Caco-2 (cell line): ENCODE measurements around the gene PARD3. TPM values are rescaled to one million over a fixed set of nuclear protein-coding genes. Genes with fewer than 3 reads are reported as not detected.

Source experiments
- BruUV-seq: library from RNA; stranded (reverse); fragments of 400-500 nt; replicated peaks from 2 replicates; lab custom pipeline; 2021; lab: Mats Ljungman, UMichigan
- CTCF ChIA-PET: fragments of 300-600 bp; sonication (Branson Sonifier 250); formaldehyde crosslinking; loops from one replicate; lab custom pipeline; 2022; ENCODE audit warnings: antibody characterized with exemption; lab: Charles Lee
- POLR2A ChIA-PET: fragments of 300-600 bp; sonication (Branson Sonifier 250); formaldehyde crosslinking; loops from one replicate; lab custom pipeline; 2022; ENCODE audit warnings: antibody characterized with exemption; lab: Charles Lee
- DNase-seq, 2 experiments: peaks; one replicate each; pipeline versions ENCODE4 v3.0.0 to v3.0.0-alpha.2; 2020 to 2022
- H3K27me3 ChIP-seq: replicated peaks from 2 replicates; pipeline ENCODE4 v1.6.0; 2011; ENCODE audit warnings: low read length; ENCODE audit not compliant: control insufficient read depth, insufficient read depth
- H3K36me3 ChIP-seq: 2 replicates; pipeline ENCODE4 v1.5.1; 2011; ENCODE audit warnings: low read length; ENCODE audit not compliant: control insufficient read depth, insufficient read depth
- H3K4me1 ChIP-seq: fragments of 250-450 bp; sonication (Bioruptor Pico); 2 replicates; pipeline ENCODE4 v1.5.1; 2020; ENCODE audit warnings: mild to moderate bottlenecking
- H3K4me3 ChIP-seq: 2 replicates; pipeline ENCODE4 v1.5.1; 2011; ENCODE audit warnings: low read depth, mild to moderate bottlenecking, control low read depth, low read length
- H3K9me3 ChIP-seq: fragments of 250-450 bp; sonication (Bioruptor Pico); 2 replicates; pipeline ENCODE4 v1.5.1; 2020; ENCODE audit warnings: mild to moderate bottlenecking, moderate library complexity
- H3K27ac Mint-ChIP-seq: one replicate; pipeline ENCODE4 v1.8.0; 2022; ENCODE audit warnings: mixed read lengths; ENCODE audit not compliant: unreplicated experiment
- H3K27me3 Mint-ChIP-seq: one replicate; pipeline ENCODE4 v1.8.0; 2022; ENCODE audit warnings: mixed read lengths; ENCODE audit not compliant: insufficient read depth, unreplicated experiment
- H3K36me3 Mint-ChIP-seq: one replicate; pipeline ENCODE4 v1.8.0; 2022; ENCODE audit warnings: mild to moderate bottlenecking, mixed read lengths; ENCODE audit not compliant: insufficient read depth, unreplicated experiment
- H3K4me1 Mint-ChIP-seq: one replicate; pipeline ENCODE4 v1.8.0; 2022; ENCODE audit warnings: low read depth, mixed read lengths; ENCODE audit not compliant: unreplicated experiment
- H3K4me3 Mint-ChIP-seq: one replicate; pipeline ENCODE4 v1.8.0; 2022; ENCODE audit warnings: mild to moderate bottlenecking, moderate library complexity, mixed read lengths; ENCODE audit not compliant: unreplicated experiment
- H3K9me3 Mint-ChIP-seq: one replicate; pipeline ENCODE4 v1.8.0; 2022; ENCODE audit warnings: mixed read lengths; ENCODE audit not compliant: unreplicated experiment
- CTCF ChIP-seq, 2 experiments: fragments of 200-600 bp in 1 of 2; IDR thresholded peaks; 1 replicate in 1 of 2; 2 replicates in 1 of 2; pipeline versions ENCODE4 v1.5.1 to v1.8.0; 2011 to 2022; ENCODE audit warnings: antibody characterized with exemption in 1 of 2, control low read depth in 1 of 2, inconsistent platforms in 1 of 2, low read depth in 1 of 2, low read length in 1 of 2, mild to moderate bottlenecking in 1 of 2, moderate library complexity in 1 of 2; ENCODE audit not compliant: insufficient read depth in 1 of 2, severe bottlenecking in 1 of 2, unreplicated experiment in 1 of 2
- intact Hi-C: fragments of 100-400 bp; cut with micrococcal nuclease; formaldehyde crosslinking; loops from one replicate; pipeline ENCODE4 v1.10.0; 2022; ENCODE audit not compliant: unreplicated experiment
- total RNA-seq: library from RNA; stranded (reverse); gene quantifications from 2 replicates; pipeline ENCODE4 v1.2.3, GENCODE V29; 2022

Gene PARD3
- total RNA-seq, 1 experiment from 2014 or later = 80.7 TPM

GRCh38 chr10:34638406-34639054, 176.6 kb downstream of the PARD3 start:
- ChIA-PET POLR2A (no interaction called here), CTCF (interaction anchor here (0.7 to 1.3 kb wide), 12 partner anchors 9 to 391 kb away, joined by 3 to 5 read pairs (median 4); no protein-coding TSS in a partner anchor)
- intact Hi-C loops = loop anchor here (1.0 to 10.0 kb wide), 9 partner anchors 116 to 1446 kb away; no protein-coding TSS in a partner anchor
- DNase-seq = peak; percentile 80 to 87
- no peaks in the 10 kb centered on the region for H3K27me3 ChIP-seq
- BruUV-seq = no TSS peak
- Mint-ChIP-seq H3K27ac (no peak overlapping the region), H3K9me3 (no peaks in the 10 kb centered on the region), H3K27me3 (no peaks in the 10 kb centered on the region), H3K36me3 (peaks cover 10% of the 10 kb centered on the region), H3K4me1 (peaks cover 13% of the 10 kb centered on the region), H3K4me3 (no peak overlapping the region)
- H3K9me3 ChIP-seq = no peaks in the 10 kb centered on the region
- peak; percentile 95 to 98 for TF ChIP-seq CTCF (IDR thresholded peaks at IDR 0.05; ENCODE audit: insufficient read depth in 1 of 2, low read depth in 1 of 2, low read length in 1 of 2, severe bottlenecking in 1 of 2, unreplicated experiment in 1 of 2)
- H3K36me3 ChIP-seq = no peaks in the 10 kb centered on the region
- no peak overlapping the region for H3K4me3 ChIP-seq
- no peaks in the 10 kb centered on the region for H3K4me1 ChIP-seq

GRCh38 chr10:34637418-34637911, 177.6 kb downstream of the PARD3 start:
- Mint-ChIP-seq H3K27ac (no peak overlapping the region), H3K4me1 (peaks cover 13% of the 10 kb centered on the region), H3K9me3 (no peaks in the 10 kb centered on the region), H3K36me3 (peaks cover 14% of the 10 kb centered on the region), H3K27me3 (no peaks in the 10 kb centered on the region), H3K4me3 (no peak overlapping the region)
- Histone ChIP-seq H3K27me3 (no peaks in the 10 kb centered on the region), H3K4me1 (no peaks in the 10 kb centered on the region), H3K4me3 (no peak overlapping the region), H3K36me3 (no peaks in the 10 kb centered on the region), H3K9me3 (no peaks in the 10 kb centered on the region)
- ChIA-PET POLR2A (no interaction called here), CTCF (no interaction called here)
- intact Hi-C loops = loop anchor here (5.0 to 10.0 kb wide), 5 partner anchors 245 to 555 kb away; no protein-coding TSS in a partner anchor
- peak; percentile 63 to 88 for DNase-seq
- BruUV-seq = no TSS peak
- TF ChIP-seq CTCF (IDR thresholded peaks at IDR 0.05; ENCODE audit: insufficient read depth in 1 of 2, low read depth in 1 of 2, low read length in 1 of 2, severe bottlenecking in 1 of 2, unreplicated experiment in 1 of 2) = peak; percentile 98 to 99

- CTCF ChIA-PET = no interaction called here
- H3K9me3 Mint-ChIP-seq = no peaks in the 10 kb centered on the region
- Histone ChIP-seq H3K4me1 (no peaks in the 10 kb centered on the region), H3K9me3 (no peaks in the 10 kb centered on the region), H3K27me3 (no peaks in the 10 kb centered on the region), H3K4me3 (no peak overlapping the region), H3K36me3 (no peaks in the 10 kb centered on the region)
- intact Hi-C loops = loop anchor here (5.0 to 10.0 kb wide), 5 partner anchors 243 to 553 kb away; no protein-coding TSS in a partner anchor
- peaks cover 14% of the 10 kb centered on the region for H3K36me3 Mint-ChIP-seq
- BruUV-seq = no TSS peak
- H3K27ac Mint-ChIP-seq = no peak overlapping the region
- no peaks in the 10 kb centered on the region for H3K27me3 Mint-ChIP-seq
- no peak overlapping the region for H3K4me3 Mint-ChIP-seq
- peaks cover 13% of the 10 kb centered on the region for H3K4me1 Mint-ChIP-seq
- DNase-seq = no peak
- no peak for TF ChIP-seq CTCF (IDR thresholded peaks at IDR 0.05; ENCODE audit: insufficient read depth in 1 of 2, low read depth in 1 of 2, low read length in 1 of 2, severe bottlenecking in 1 of 2, unreplicated experiment in 1 of 2)
- POLR2A ChIA-PET = no interaction called here
Observed at GRCh38 chr10:34635111-34635510, 180.0 kb downstream of the PARD3 start.
